Endometrial microvascular endothelial cells (primary cell): ENCODE results near the gene LRRC61. TPM values are rescaled to one million over a fixed set of nuclear protein-coding genes. Genes with fewer than 3 reads are reported as not detected.

Experiments used
- in situ Hi-C: cut with HindIII; loops from 2 replicates; pipeline ENCODE4 v1.10.0; 2017; ENCODE audit warnings: low sequenced_read_pairs, low pct_unique_long_range_greater_than_20kb; ENCODE audit errors: inconsistent ontology term
- total RNA-seq: library from RNA; depleted of rRNA; stranded (reverse); fragments of >200 nt; gene quantifications from one replicate; pipeline ENCODE4 v1.2.3, GENCODE V29; 2015; ENCODE audit errors: inconsistent ontology term

Gene LRRC61
- total RNA-seq, 1 donor from 2014 or later = 0.56 TPM

DNA sequence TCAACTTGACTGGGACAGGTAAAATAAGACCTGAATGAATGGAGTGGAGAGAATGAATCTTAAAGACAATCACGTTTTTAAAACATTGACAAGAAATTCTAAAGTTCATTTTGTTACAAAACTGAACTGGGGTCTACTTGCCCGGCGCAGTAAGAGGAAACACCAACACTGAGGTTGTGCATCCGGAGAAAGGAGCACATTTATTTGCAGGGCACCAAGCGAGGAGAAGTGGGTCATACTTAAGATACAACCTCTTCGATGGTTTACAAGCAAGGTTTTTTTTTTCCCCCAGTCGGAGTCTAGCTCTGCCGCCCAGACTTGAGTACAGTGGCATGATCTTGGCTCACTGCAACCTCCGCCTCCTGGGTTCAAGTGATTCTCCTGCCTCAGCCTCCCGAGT is 42.0 kb downstream of the LRRC61 start:
- in situ Hi-C loops = no loop called here

DNA sequence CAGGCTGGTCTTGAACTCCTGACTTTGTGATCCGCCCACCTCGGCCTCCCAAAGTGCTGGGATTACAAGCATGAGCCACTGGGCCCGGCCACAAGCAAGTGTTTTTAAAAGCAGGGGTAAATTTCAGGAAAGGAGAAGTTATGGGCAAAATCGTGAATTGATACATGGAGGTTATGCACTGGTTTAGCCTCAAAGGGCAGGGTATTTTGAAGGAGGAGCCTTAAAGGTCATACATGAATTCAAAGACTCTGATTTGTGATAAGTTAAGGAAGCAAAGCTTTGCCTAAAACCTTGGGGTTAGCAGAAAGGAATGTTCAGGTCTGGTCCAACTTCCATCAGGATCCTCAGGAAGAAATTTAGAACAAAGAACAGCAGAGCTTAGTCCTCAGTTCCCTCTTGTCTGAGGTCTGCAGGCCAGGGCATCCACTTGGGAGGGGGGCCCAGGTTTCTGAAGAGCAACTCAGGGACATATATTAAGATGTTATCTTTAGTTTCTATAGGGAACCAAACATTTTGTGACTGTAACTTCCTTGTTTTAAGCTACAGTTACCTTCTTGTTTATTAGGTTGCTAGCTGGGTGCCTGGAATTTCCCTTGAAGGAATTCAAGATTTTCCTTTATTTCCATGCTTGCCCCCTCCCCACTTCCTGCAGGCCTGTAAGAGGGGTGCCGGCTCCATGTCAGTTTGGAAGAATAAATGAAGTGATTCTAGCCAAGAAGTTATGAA is 42.7 kb downstream of the LRRC61 start:
- in situ Hi-C loops = no loop called here

DNA sequence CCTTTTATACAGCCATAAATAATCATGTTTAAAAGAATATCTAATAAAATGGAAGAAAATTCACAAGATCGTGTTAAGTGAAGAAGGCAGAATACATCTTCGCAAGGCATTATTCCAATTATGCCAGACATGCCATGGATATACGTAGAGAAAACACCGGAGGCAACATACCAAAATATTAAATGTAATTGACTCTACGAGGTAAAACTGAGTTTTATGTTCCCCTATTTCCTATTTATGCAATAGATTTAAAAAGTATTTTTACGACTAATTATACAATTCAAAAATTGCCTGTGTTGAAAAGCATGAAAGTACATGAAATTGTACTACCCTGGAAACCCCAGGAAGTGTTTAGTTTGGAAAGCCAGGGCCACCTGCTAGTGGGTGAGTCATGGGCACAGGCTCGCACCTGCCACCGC is 44.5 kb downstream of the LRRC61 start:
- in situ Hi-C loops = no loop called here

DNA sequence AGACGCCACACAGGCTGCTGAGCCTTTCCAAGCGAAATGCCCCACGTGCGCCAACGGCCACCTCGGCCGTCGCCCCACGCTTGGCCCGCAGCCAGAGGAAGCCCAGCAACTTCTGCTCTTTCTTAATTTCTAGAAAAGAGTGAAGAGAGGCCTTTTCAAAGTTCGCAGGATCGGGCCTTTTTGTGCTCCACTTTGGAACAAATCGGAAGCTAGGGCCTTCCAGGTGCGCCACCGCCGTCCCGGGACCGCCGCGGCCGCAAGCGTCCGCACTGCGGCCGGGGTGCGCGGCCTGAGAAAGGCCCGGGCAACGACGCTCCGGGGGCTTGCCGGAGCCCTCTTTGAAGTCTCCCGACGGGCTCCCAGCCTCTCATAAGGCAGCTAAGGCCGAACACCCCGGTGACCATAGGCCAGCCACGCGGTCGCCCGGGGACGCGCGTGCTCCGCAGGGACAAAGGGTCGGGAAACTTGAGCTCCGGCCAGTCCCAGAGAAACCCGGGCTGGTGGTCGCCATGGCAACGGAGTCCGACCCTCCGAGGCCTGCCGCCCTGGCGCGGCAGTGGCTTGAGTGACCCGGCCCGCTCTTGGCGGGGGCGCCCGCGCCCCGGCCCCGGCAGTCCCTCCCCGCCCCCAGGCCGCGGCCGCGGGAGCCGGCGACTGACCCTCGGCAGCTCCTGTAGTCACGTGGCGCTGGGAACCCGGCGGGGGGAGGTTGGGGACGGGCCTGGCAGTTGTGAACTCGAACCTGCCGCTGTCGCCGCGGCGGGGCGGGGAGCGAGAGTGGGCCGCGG is 45.1 kb downstream of the LRRC61 start, which contains the start of gene REPIN1:
TSS of gene REPIN1 (plus strand) at position 727 of the 788 bp plus-strand sequence. CDS start 890 bp downstream, outside the sequence.
- in situ Hi-C loops = no loop called here

DNA sequence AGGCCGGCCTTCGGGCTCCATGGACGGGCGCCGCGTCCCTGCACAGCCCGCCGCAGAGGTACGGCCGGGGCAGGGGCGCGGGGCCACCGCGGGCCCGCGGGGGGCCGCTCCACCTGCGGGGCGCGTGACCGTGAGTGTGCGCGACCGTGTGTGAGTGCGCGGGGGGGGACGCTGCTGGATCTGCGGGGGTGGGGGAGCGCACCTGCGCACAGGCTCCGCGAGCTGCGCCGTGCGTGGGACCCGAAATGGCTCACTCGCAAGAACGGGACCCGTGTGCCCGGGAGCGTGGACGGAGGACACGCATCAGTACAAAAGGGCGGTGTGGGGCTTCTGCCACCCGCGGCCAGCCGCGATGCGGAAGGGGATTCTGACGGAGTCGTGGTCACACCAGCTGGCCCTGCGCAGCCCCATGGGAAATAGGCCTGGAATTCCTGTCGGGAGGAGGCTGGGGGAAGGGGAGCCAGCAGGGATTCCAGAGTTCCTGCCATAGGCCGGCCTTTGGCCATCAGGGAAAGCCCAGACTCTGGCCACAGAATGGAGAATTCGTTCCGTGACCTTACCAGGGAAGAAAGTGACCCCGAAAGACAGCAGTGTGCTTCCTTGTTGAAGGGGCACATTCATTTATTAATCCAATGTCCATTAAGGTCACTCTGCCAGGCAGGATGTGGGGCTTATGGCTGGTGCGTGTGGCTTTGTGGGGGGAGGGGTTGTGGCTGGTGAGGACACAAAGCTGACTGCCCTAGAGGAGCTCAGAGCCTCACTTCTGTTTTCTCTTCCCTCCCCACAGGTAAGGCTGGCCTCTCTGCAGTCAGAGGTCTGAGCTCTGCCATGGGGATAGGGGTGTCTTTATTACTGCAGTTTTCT is 46.0 kb downstream of the LRRC61 start:
- in situ Hi-C loops = no loop called here

DNA sequence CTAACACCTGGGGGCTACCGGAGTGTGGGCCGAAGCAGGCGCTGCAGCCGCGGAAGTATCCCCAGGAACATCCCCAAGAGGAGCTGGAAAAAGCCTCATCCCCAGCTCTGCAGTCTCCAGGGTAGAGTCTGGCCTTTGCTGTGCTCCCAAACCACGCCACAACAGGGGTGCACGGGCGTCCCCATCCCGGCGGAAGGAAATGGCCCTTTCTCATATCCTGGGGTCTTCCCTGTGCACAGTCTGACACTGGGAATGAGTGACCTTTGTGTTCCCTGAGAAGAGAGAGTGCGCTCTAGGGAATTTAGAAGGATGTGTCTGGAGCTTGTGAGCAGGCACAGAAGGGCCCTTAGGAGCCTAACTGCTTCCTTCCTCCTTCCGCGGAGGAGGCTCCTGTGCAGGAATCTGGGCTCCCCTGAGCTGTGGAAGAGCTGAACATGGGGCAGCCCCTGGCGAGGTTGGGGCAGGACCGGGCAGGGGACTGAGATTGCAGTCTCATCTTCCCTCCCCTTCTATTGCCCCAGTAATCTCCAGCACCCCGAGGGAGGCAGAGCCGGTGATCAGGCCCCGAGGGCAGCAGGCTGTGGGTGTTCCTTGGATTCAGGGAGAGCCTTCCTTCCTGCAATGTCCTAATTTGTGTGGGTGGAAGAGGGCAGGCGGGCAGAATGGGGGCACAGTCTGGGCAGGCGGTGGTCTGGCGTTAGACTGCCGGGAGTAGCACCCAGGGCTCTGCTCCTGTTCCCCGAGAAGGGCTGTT is 46.8 kb downstream of the LRRC61 start:
- in situ Hi-C loops = no loop called here

DNA sequence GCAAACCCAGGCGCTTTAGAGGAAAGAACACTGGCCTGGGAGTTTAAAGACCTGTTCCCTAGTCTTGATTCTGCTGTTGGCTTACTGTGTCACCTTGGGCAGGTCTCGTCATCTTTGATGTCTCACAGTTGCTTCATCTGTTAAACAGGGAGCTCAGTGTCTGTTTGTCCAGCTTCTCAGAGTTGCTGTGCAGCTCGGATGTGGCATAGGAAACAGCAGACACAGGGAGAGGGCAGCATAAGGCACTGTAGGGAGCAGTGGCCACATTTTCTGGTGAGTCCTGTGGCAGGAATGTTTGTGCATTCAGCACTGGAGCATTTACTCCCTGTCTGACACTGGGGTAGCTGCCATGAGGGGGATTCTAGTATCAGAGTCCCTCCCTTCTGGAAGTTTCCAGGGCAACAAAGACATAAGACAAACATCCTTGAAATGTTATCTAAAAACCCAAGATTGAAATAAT is 47.5 kb downstream of the LRRC61 start:
- in situ Hi-C loops = no loop called here

DNA sequence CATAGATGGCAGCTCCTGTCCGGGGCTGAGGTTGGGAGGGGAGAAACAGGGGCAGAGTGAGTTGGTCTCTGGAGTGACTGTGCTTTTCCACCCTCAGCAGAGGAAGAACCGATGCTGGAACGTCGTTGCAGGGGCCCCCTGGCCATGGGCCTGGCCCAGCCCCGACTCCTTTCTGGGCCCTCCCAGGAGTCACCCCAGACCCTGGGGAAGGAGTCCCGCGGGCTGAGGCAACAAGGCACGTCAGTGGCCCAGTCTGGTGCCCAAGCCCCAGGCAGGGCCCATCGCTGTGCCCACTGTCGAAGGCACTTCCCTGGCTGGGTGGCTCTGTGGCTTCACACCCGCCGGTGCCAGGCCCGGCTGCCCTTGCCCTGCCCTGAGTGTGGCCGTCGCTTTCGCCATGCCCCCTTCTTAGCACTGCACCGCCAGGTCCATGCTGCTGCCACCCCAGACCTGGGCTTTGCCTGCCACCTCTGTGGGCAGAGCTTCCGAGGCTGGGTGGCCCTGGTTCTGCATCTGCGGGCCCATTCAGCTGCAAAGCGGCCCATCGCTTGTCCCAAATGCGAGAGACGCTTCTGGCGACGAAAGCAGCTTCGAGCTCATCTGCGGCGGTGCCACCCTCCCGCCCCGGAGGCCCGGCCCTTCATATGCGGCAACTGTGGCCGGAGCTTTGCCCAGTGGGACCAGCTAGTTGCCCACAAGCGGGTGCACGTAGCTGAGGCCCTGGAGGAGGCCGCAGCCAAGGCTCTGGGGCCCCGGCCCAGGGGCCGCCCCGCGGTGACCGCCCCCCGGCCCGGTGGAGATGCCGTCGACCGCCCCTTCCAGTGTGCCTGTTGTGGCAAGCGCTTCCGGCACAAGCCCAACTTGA is 48.2 kb downstream of the LRRC61 start:
- in situ Hi-C loops = no loop called here

DNA sequence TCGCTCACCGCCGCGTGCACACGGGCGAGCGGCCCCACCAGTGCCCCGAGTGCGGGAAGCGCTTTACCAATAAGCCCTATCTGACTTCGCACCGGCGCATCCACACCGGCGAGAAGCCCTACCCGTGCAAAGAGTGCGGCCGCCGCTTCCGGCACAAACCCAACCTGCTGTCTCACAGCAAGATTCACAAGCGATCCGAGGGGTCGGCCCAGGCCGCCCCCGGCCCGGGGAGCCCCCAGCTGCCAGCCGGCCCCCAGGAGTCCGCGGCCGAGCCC is 48.8 kb downstream of the LRRC61 start:
- in situ Hi-C loops = no loop called here

DNA sequence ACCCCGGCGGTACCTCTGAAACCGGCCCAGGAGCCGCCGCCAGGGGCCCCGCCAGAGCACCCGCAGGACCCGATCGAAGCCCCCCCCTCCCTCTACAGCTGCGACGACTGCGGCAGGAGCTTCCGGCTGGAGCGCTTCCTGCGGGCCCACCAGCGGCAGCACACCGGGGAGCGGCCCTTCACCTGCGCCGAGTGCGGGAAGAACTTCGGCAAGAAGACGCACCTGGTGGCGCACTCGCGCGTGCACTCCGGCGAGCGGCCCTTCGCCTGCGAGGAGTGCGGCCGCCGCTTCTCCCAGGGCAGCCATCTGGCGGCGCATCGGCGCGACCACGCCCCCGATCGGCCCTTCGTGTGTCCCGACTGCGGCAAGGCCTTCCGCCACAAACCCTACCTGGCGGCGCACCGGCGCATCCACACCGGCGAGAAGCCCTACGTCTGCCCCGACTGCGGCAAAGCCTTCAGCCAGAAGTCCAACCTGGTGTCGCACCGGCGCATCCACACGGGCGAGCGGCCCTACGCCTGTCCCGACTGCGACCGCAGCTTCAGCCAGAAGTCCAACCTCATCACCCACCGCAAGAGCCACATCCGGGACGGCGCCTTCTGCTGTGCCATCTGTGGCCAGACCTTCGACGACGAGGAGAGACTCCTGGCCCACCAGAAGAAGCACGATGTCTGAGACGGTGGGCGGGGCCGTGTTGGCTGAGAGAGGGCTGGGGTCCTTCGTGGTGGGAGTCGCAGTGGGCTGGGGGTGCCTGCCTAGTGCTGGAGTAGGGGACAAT is 49.3 kb downstream of the LRRC61 start:
- in situ Hi-C loops = no loop called here

DNA sequence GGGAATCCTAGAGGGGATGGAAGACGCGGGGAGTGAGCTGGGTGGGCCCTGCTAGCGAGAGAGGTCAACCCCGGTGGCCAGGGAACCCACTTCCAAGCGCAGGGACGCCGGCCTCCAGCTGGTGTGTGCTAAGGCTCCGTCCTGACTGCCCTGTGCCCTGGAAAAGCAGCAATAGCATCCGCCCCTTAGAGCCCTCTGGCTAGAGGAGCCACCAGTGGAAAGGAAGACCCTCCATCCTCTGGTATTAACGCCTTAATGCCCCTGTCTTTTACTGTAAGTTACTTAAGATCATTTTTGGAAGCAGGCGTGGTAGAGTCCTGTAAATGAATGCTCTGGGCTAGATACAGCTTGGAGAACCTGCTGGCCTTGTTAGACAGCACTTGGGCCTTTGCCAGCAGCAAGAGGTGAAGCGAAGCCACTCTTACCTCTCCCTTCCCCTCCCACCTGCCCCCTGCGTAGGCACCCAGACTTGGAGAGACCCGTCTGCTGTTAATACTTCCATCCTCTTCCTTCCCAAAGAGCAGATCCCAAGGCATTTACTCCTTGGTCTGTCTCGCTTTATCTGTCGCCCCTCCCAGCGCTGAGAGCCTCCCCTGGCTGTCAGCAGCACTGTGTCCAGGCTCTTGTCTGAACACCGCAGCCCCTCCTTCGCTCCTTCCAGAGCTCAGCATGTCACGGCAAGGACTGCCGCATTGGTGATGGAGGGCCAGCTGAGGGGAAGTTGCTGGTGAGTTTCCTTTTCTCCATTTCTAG is 50.1 kb downstream of the LRRC61 start:
- in situ Hi-C loops = no loop called here

DNA sequence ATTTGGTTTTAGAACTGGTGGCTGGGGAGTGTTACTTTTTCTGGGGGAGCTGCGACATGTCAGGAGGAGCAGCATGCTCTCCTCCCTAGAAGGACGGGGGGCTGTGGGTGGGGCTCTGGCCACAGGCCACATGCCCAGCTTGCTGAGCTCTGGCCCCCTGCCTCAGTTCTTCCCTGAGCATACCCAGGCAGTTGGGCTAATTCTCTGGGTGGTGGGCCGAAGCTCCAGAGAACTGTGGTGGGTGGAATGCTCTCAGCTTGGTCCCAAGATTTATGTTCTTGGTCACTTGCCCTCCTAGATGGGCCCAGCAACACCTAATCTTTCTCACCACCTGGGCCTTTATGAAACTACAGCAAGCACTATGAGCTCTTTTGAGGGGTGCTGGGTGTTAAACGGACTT is 50.9 kb downstream of the LRRC61 start:
- in situ Hi-C loops = no loop called here

DNA sequence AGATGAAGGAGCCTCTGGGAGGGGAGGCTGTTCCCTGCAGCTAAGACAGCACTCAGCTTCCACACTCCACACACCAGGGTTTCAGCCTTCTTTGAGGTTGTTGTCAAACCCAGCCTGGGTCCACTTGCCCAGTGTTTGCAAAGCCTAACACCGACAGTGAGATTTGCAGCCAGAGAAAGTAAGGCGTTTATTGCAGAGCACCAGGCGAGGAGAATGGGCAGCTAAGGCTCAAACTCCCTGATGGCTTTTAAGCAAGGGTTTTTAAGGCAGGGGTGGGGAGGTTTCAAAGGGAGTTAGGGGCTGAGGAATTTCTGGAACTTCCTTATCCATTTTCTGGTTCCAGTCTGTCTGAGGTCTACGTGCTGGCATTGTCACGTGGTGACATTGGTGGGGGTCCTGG is 51.3 kb downstream of the LRRC61 start:
- in situ Hi-C loops = no loop called here

DNA sequence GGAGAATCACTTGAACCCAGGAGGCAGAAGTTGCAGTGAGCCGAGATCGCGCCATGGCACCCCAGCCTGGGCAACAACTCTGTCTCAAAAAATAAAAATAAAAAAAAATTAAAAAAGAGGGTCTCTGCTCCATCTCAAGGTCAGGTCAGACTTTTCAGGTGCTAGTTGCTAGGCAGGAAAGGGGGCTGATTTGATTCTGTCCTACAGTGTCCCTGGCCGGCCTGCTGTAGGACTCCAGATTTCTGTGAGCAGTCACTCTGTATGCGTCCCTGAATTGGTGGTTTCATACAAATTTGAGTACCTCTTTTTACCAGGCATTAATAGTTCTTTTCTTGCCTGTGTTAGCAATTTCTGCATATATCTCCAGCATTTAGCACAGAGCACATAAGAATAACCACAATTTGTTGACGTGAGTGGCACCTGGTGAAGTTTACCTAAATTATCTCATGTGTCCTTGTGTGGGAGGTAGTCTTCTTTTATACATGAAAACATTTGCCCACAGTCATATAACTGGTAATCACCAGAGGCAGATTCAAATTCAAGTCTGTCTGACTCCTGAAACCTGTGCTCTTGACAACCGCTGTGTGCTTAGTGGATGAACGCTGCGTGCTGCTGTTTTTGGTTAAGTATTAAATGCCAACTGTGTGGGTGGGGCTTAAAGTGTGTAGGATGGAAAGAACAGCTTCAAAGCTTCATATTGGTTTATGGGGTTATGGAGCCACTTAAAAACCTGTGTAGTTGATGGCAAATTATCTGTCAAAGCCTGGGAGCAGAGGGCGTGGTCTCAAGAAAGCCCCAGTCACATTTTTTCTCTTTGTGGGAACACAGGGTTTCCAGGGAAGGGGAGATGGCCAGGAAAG is 52.7 kb downstream of the LRRC61 start:
- in situ Hi-C loops = no loop called here

DNA sequence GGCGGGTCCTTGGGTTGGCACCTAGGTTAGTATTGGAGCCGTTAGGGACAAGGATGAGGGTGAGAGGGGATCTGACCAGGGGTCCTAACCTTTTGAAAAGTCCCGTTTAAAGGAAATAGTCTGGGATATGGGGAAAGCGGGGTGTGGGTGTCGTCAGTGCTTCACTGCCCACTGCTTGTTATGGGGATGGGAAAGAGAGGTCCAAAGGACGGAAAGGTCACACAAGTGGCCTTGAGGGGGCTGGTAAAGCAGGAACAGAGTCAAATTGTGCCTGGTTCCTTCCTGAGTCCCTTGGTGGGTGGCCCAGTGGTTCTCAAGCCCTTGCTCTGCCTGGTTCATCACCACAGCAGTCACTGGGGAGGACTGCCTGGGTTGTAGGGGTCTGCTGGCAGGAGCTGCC is 53.4 kb downstream of the LRRC61 start:
- in situ Hi-C loops = no loop called here

DNA sequence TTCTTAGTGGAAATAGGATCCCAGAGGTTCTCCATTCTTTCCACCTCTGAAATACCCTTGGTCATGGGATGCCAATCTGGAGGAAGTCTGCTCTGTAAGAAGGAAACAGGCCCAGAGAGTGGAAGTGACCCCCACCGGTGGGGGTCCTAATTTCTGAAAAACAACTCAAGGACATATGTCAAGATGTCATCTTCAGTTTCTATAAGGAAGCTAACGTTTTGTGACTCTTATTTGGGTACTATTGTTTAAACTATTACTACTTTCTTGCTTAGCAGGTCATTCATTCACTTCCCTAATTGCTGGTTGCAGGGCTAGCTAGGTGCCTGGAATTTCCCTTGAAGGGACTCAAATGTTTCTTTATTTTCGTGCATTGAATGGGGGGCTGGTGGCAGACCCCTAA is 54.0 kb downstream of the LRRC61 start:
- in situ Hi-C loops = no loop called here
